Kidney (tissue), 14 donors: ENCODE results near the gene CUX1. TPM values are rescaled to one million over a fixed set of nuclear protein-coding genes. Genes with fewer than 3 reads are reported as not detected.

Experiments
- DNase-seq, 5 donors: peaks; one replicate each; pipeline ENCODE4 v3.0.0-alpha.2; 2013 to 2020
- FAIRE-seq: peaks from 2 replicates; lab custom pipeline; 2012; peaks lifted over from hg19 to GRCh38; lab: Jason Lieb, UNC
- H3K27ac ChIP-seq, 2 donors: one replicate each; pipeline ENCODE4 v1.7.0; 2013; ENCODE audit warnings: low read depth in 2 of 2, low read length in 2 of 2, inconsistent platforms in 1 of 2
- H3K27me3 ChIP-seq: one replicate; pipeline ENCODE4 v1.7.1; 2013; ENCODE audit warnings: low read length, inconsistent platforms; ENCODE audit not compliant: control insufficient read depth, insufficient read depth
- H3K36me3 ChIP-seq, 3 donors: one replicate each; pipeline versions ENCODE4 v1.7.0 to v1.7.1; 2013; ENCODE audit warnings: low read length in 3 of 3, control low read depth in 1 of 3, inconsistent platforms in 1 of 3; ENCODE audit not compliant: insufficient read depth in 3 of 3, control insufficient read depth in 2 of 3
- H3K4me1 ChIP-seq, 3 donors: one replicate each; pipeline versions ENCODE4 v1.7.0 to v1.7.1; 2013; ENCODE audit warnings: low read length in 3 of 3, inconsistent platforms in 1 of 3, low read depth in 1 of 3; ENCODE audit not compliant: control insufficient read depth in 2 of 3, insufficient read depth in 2 of 3
- H3K4me3 ChIP-seq, 3 donors: one replicate each; pipeline versions ENCODE4 v1.7.0 to v1.8.1; 2013; ENCODE audit warnings: low read length in 3 of 3, control low read depth in 1 of 3, inconsistent platforms in 1 of 3
- H3K9ac ChIP-seq, 3 donors: one replicate each; pipeline versions ENCODE4 v1.7.0 to v1.7.1; 2013; ENCODE audit warnings: low read length in 3 of 3, control low read depth in 1 of 3, inconsistent platforms in 1 of 3
- H3K9me3 ChIP-seq, 3 donors: one replicate each; pipeline versions ENCODE4 v1.7.0 to v1.7.1; 2013; ENCODE audit warnings: low read length in 3 of 3, control low read depth in 1 of 3, inconsistent platforms in 1 of 3; ENCODE audit not compliant: control insufficient read depth in 2 of 3, insufficient read depth in 1 of 3
- CTCF ChIP-seq: IDR thresholded peaks from 3 replicates; pipeline ENCODE4 v1.5.1; 2012; ENCODE audit warnings: mild to moderate bottlenecking, moderate library complexity, borderline replicate concordance; ENCODE audit not compliant: insufficient read depth; ENCODE audit errors: extremely low read depth
- intact Hi-C: fragments of 100-400 bp; cut with DNase I; formaldehyde crosslinking; loops from one replicate; pipeline ENCODE4 v1.11.1; 2022
- polyA plus RNA-seq: library from polyadenylated mRNA; stranded (reverse); fragments of 350-450 nt; fragmentation: Illumina TruSeq; extraction: RNeasy Lipid Tissue Mini Kit (QIAGEN cat#74804); gene quantifications from one replicate; pipeline ENCODE4 v1.2.3, GENCODE V29; 2014; ENCODE audit warnings: low read depth, low replicate concordance; ENCODE audit not compliant: insufficient read depth
- total RNA-seq: library from RNA; stranded (reverse); fragmentation: NEBNext Ultra II Directional; extraction: Animal tissue kit (Norgen Biotek cat#: 25700); gene quantifications from one replicate; pipeline ENCODE4 v1.2.1, GENCODE V29; 2021
- donor health status: control.
- donor health status: control.
- donor health status: control.
- donor health status: control.
- donor health status: control.
- donor health status: DM: yes; HTN: yes; CAD: no.
- donor health status: Normal renal cell carcinoma (clear cell type).

The CUX1 gene
- total and polyA plus RNA-seq, 2 donors from 2014 or later = 71.4 to 126 TPM

GRCh38 chr7:102012941-102013461 lies 195.6 kb downstream of the CUX1 start:
- intact Hi-C loops = no loop called here
- no peak for FAIRE-seq

GRCh38 chr7:102018876-102019275 lies 201.4 kb downstream of the CUX1 start:
- no peak overlapping the region for H3K27ac ChIP-seq
- intact Hi-C loops = no loop called here
- DNase-seq (peak in 1 of 5 donors; percentile 15), FAIRE-seq (no peak)
- no peaks in the 10 kb centered on the region for H3K27me3 ChIP-seq
- H3K9me3 ChIP-seq = no peaks in the 10 kb centered on the region
- H3K9ac ChIP-seq = no peak overlapping the region
- TF ChIP-seq CTCF = no peak
- no peak overlapping the region for H3K4me3 ChIP-seq
- no peaks in the 10 kb centered on the region for H3K4me1 ChIP-seq
- no peaks in the 10 kb centered on the region for H3K36me3 ChIP-seq

More at GRCh38 chr7:102012941-102013461, 195.6 kb downstream of the CUX1 start:
- Histone ChIP-seq H3K9ac (no peak overlapping the region), H3K36me3 (no peaks in the 10 kb centered on the region), H3K27me3 (no peaks in the 10 kb centered on the region), H3K4me1 (peaks cover 0 to 6% (median 0%) of the 10 kb centered on the region in 3 donors), H3K27ac (no peak overlapping the region), H3K4me3 (no peak overlapping the region), H3K9me3 (no peaks in the 10 kb centered on the region)
- no peak for TF ChIP-seq CTCF
- DNase-seq = peak in 2 of 5 donors; percentile 33 to 72

- intact Hi-C loops = no loop called here
- no peaks in the 10 kb centered on the region for H3K36me3 ChIP-seq
- no peak for FAIRE-seq
Measured at GRCh38 chr7:102019461-102019860, 202.0 kb downstream of the CUX1 start.

More at GRCh38 chr7:102019461-102019860, 202.0 kb downstream of the CUX1 start:
- H3K9me3 ChIP-seq = no peaks in the 10 kb centered on the region
- peak in 1 of 5 donors; percentile 26 for DNase-seq
- H3K4me3 ChIP-seq = no peak overlapping the region
- H3K4me1 ChIP-seq = no peaks in the 10 kb centered on the region
- no peak for TF ChIP-seq CTCF
- H3K27me3 ChIP-seq = no peaks in the 10 kb centered on the region
- H3K27ac ChIP-seq = no peak overlapping the region
- no peak overlapping the region for H3K9ac ChIP-seq
